ENCODE measurements around the gene SOX6.

The SOX6 gene

DNA sequence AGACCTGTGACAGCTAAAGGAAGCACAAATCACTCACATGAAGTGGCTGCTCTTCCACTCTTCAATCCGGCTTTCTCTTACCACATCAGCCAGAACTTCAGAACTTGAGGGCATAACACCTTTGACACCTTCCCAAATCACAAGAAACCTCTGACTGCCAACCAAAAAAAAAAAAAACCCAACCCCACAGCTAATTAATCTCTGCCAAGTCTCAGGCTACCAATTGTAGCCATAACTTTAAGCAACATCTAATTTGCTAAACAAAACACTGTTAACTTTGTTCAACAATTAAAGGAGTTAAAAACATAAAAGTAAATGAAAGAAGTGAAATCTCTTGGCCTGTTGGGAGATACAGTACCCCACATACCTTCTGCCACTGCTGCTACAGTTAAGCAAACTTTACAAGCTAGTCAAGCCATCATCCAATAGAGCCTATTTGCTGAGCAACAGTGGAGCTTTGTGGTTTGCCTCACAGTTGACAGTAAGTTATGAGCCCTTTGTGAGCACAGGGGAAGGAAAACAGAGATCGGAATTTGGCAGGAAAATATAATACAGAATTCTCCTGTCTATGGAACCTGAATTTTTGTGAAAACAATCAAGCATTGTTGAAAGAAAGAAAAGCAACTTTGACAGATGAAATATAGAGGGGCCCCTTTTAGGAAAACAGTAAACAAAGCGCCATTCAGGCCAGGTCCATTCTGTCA is at the start of gene SOX6:
Gene SOX6, minus strand, starts transcription at position 490 of the 704 bp plus-strand sequence. CDS start 15,298 bp downstream, outside the sequence.
- Histone ChIP-seq H3K36me3 (replicated peaks) (no peaks in the 10 kb centered on the region), H3K27ac (no peak within 1 kb of the TSS), H3K27me3 (replicated peaks) (no peaks in the 10 kb centered on the region), H3K4me3 (ENCODE audit: low read depth, low read length) (no peak within 1 kb of the TSS)
- no peak for TF ChIP-seq CTCF (IDR thresholded peaks at IDR 0.05; ENCODE audit: low read depth, low read length, missing control alignments)
- in situ Hi-C loops (cut with HindIII; ENCODE audit: low pct_ligation_motif_present, low sequenced_read_pairs) = no loop called here
- DNase-seq = peak; percentile 5

DNA sequence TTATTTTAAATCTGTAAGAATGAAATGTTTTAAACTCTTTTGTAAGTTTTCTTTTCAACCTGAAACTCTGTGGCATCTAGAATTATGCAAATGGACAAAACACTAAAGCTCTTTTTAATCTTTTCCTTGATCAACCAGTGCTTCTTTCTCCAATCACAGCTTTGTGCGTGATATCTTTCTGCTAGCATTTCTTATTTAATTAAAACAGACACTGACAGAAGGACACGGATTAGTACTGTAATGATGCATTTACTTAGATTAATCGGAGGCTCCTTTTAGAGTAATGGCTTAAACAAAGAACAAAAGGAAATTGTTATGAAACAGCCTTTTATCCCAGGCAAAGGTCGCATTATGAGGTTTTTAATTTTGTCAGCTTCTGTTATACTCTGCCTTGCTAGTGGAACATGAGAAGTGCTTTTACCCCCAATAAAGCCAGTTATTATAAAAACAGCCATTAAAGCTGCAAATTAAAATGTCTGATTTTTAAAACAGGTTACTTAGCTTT is 48.5 kb upstream of the SOX6 start:
- in situ Hi-C loops (cut with HindIII; ENCODE audit: low pct_ligation_motif_present, low sequenced_read_pairs) = no loop called here
- H3K27me3 ChIP-seq (replicated peaks) = no peaks in the 10 kb centered on the region
- TF ChIP-seq CTCF (IDR thresholded peaks at IDR 0.05; ENCODE audit: low read depth, low read length, missing control alignments) = no peak
- H3K27ac ChIP-seq = no peak overlapping the region
- no peak overlapping the region for H3K4me3 ChIP-seq (ENCODE audit: low read depth, low read length)
- no peaks in the 10 kb centered on the region for H3K36me3 ChIP-seq (replicated peaks)
- DNase-seq = no peak

- H3K4me3 ChIP-seq (ENCODE audit: low read depth, low read length) = no peak overlapping the region
- TF ChIP-seq CTCF (IDR thresholded peaks at IDR 0.05; ENCODE audit: low read depth, low read length, missing control alignments) = no peak
- no peak for DNase-seq
- H3K27ac ChIP-seq = no peak overlapping the region
- in situ Hi-C loops (cut with HindIII; ENCODE audit: low pct_ligation_motif_present, low sequenced_read_pairs) = no loop called here
- no peaks in the 10 kb centered on the region for H3K36me3 ChIP-seq (replicated peaks)
- no peaks in the 10 kb centered on the region for H3K27me3 ChIP-seq (replicated peaks)
These were observed 47.5 kb upstream of the SOX6 start for GRCh38 chr11:16403851-16404250.

DNA sequence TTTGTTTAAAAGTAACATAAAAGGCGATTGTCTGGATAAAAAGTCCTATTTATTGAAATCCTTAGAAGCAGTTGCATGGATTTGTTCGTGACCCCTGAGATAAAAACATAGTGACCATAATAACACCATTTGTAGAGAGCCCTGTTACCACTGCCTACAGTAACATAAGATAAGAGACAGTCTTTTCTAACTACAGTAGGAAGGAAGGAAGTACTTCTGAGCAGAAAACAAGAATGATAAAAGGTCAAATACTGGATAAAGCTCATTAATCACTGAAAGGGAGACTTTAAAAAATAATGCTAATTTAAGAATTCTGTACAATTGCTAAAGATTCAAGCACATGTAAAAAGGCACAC is 47.1 kb upstream of the SOX6 start:
- DNase-seq = no peak
- Histone ChIP-seq H3K36me3 (replicated peaks) (no peaks in the 10 kb centered on the region), H3K4me3 (ENCODE audit: low read depth, low read length) (no peak overlapping the region), H3K27me3 (replicated peaks) (no peaks in the 10 kb centered on the region), H3K27ac (no peak overlapping the region)
- TF ChIP-seq CTCF (IDR thresholded peaks at IDR 0.05; ENCODE audit: low read depth, low read length, missing control alignments) = no peak
- in situ Hi-C loops (cut with HindIII; ENCODE audit: low pct_ligation_motif_present, low sequenced_read_pairs) = no loop called here

- Histone ChIP-seq H3K27ac (no peak overlapping the region), H3K4me3 (ENCODE audit: low read depth, low read length) (no peak overlapping the region), H3K27me3 (replicated peaks) (no peaks in the 10 kb centered on the region), H3K36me3 (replicated peaks) (no peaks in the 10 kb centered on the region)
- no peak for DNase-seq
- TF ChIP-seq CTCF (IDR thresholded peaks at IDR 0.05; ENCODE audit: low read depth, low read length, missing control alignments) = no peak
- in situ Hi-C loops (cut with HindIII; ENCODE audit: low pct_ligation_motif_present, low sequenced_read_pairs) = no loop called here
These were observed 46.5 kb upstream of the SOX6 start for GRCh38 chr11:16402654-16403447.

All from brain microvascular endothelial cell (primary cell).